Suprapubic skin (tissue), 4 donors: ENCODE measurements around the gene DSCAM. TPM values are rescaled to one million over a fixed set of nuclear protein-coding genes. Genes with fewer than 3 reads are reported as not detected.

ENCODE experiments used
- DNase-seq, 2 donors: peaks; one replicate each; pipeline ENCODE4 v3.0.0-alpha.2; 2019; ENCODE audit warnings: low spot score in 2 of 2
- H3K27ac ChIP-seq: fragments of 200-600 bp; sonication (generic); one replicate; pipeline ENCODE4 v1.5.1; 2019
- H3K27me3 ChIP-seq: fragments of 200-600 bp; sonication (generic); one replicate; pipeline ENCODE4 v1.5.1; 2019
- H3K36me3 ChIP-seq: fragments of 200-600 bp; sonication (generic); one replicate; pipeline ENCODE4 v1.5.1; 2019
- H3K4me1 ChIP-seq: fragments of 200-600 bp; sonication (generic); one replicate; pipeline ENCODE4 v1.5.1; 2019
- H3K4me3 ChIP-seq: fragments of 200-600 bp; sonication (generic); one replicate; pipeline ENCODE4 v1.5.1; 2019; ENCODE audit warnings: mild to moderate bottlenecking
- H3K9me3 ChIP-seq: fragments of 200-600 bp; sonication (generic); one replicate; pipeline ENCODE4 v1.5.1; 2019
- EP300 ChIP-seq: sonication (generic); formaldehyde crosslinking; IDR thresholded peaks from one replicate; pipeline ENCODE4 v1.6.1; 2017; ENCODE audit warnings: antibody characterized with exemption
- POLR2A ChIP-seq, 2 donors: fragments of 450-650 bp; IDR thresholded peaks; one replicate each; pipeline ENCODE4 v1.6.1; 2017; ENCODE audit warnings: antibody characterized with exemption in 2 of 2, mild to moderate bottlenecking in 2 of 2, moderate library complexity in 2 of 2
- POLR2AphosphoS5 ChIP-seq, 3 donors: sonication (generic); formaldehyde crosslinking; IDR thresholded peaks; one replicate each; pipeline ENCODE4 v1.6.1; 2017; ENCODE audit warnings: antibody characterized with exemption in 3 of 3
- WGBS: methylation state at CpG from one replicate; pipeline ENCODE4 v1.1.5; 2018; 5-methylcytosine and 5-hydroxymethylcytosine counted together
- total RNA-seq, 4 donors: library from RNA; depleted of rRNA; stranded (reverse); fragments of >200 nt; gene quantifications; one replicate each; pipeline ENCODE4 v1.1.0, GENCODE V29; 2016
- TF ChIP-seq, protein P1 (sequence below), 2 donors: fragments of 200-600 bp in 1 of 2; fragments of 450-650 bp in 1 of 2; sonication (generic) in 1 of 2; IDR thresholded peaks; one replicate each; pipeline ENCODE4 v1.5.1; 2016 to 2019; ENCODE audit warnings: antibody characterized with exemption in 2 of 2, mild to moderate bottlenecking in 1 of 2, moderate library complexity in 1 of 2

Gene DSCAM
- total RNA-seq, 4 donors from 2014 or later, result 0.08 TPM; not detected in 3

DNA sequence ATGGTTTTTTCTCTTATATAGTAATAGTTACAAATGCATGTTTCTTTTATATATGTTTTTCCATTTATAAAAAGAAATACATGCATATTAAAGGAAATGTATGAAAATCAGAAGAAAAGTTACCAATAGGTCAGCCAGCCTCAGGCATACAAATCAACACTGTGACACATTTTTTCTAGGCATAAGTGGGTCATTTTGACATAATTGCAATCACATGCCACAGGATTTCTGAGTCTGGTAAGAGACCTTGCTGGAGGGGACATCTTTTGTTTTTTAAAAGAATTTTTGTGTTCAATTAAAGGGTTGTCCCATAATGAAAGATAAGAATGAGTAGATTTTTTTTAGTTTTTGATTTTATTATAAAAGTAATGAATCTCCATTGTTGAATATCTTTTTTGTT lies 506.6 kb downstream of the DSCAM start:
- H3K9me3 ChIP-seq, result no peaks in the 10 kb centered on the region
- no peak overlapping the region for H3K27ac ChIP-seq
- TF ChIP-seq POLR2A (IDR thresholded peaks at IDR 0.05), result no peak
- no peak for TF ChIP-seq POLR2AphosphoS5 (IDR thresholded peaks at IDR 0.05)
- TF ChIP-seq EP300, result no peak
- TF ChIP-seq, protein P1, sequence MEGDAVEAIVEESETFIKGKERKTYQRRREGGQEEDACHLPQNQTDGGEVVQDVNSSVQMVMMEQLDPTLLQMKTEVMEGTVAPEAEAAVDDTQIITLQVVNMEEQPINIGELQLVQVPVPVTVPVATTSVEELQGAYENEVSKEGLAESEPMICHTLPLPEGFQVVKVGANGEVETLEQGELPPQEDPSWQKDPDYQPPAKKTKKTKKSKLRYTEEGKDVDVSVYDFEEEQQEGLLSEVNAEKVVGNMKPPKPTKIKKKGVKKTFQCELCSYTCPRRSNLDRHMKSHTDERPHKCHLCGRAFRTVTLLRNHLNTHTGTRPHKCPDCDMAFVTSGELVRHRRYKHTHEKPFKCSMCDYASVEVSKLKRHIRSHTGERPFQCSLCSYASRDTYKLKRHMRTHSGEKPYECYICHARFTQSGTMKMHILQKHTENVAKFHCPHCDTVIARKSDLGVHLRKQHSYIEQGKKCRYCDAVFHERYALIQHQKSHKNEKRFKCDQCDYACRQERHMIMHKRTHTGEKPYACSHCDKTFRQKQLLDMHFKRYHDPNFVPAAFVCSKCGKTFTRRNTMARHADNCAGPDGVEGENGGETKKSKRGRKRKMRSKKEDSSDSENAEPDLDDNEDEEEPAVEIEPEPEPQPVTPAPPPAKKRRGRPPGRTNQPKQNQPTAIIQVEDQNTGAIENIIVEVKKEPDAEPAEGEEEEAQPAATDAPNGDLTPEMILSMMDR (IDR thresholded peaks at IDR 0.05), result no peak
- no peaks in the 10 kb centered on the region for H3K27me3 ChIP-seq
- DNase-seq, result no peak
- no peaks in the 10 kb centered on the region for H3K36me3 ChIP-seq
- H3K4me1 ChIP-seq, result no peaks in the 10 kb centered on the region
- H3K4me3 ChIP-seq, result no peak overlapping the region

GRCh38 chr21:40339050-40339449 lies 507.9 kb downstream of the DSCAM start:
- Histone ChIP-seq H3K27ac (no peak overlapping the region), H3K36me3 (no peaks in the 10 kb centered on the region), H3K4me3 (no peak overlapping the region), H3K27me3 (no peaks in the 10 kb centered on the region), H3K9me3 (no peaks in the 10 kb centered on the region), H3K4me1 (no peaks in the 10 kb centered on the region)
- 92% methylated on average over 18 of the region's 18 CpGs for WGBS
- no peak for DNase-seq
- TF ChIP-seq, protein P1 (IDR thresholded peaks at IDR 0.05), result no peak
- no peak for TF ChIP-seq EP300
- no peak for TF ChIP-seq POLR2AphosphoS5 (IDR thresholded peaks at IDR 0.05)
- no peak for TF ChIP-seq POLR2A (IDR thresholded peaks at IDR 0.05)

DNA sequence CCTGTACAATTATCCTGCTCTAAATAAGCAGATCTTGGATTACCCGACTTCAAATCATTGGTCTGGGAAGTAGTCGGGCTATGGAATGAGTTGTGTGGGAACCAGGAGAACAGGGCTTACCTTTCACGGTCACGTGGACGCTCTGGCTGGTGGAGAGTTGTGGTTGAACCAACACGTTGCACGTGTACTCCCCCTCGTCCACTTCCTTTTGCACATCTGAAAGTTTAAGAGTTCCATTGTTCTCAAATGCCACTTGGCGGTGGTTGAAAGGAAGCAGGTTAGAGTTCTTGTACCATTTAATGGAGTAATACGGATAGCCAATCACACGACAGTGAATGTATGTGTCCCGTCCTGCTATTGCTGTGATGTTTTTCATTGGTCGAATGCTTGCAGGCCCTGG lies 509.0 kb downstream of the DSCAM start:
- WGBS, result 88% methylated on average over 13 of the region's 13 CpGs
- Histone ChIP-seq H3K27ac (no peak overlapping the region), H3K27me3 (no peaks in the 10 kb centered on the region), H3K36me3 (no peaks in the 10 kb centered on the region), H3K9me3 (no peaks in the 10 kb centered on the region), H3K4me1 (no peaks in the 10 kb centered on the region), H3K4me3 (no peak overlapping the region)
- DNase-seq, result no peak
- TF ChIP-seq, protein P1 (IDR thresholded peaks at IDR 0.05), result no peak

DNA sequence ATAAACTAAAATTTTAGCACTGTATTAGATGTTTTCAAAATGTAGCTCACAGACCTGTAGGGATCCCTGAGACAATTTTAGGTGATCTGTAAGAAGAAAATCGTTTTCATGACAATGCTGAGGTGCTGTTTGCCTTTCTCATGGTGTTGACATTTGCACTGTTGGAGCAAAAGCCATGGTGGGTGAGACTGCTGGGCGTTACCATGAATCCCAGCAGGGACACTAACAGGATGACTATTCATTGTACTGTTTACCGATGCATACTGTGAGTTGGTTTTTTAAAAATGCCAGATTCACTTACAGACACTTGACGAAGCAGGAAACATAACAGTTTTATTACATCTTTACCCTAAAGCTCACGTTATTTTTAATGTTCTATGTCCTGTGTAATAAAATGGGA lies 511.3 kb downstream of the DSCAM start:
- TF ChIP-seq POLR2AphosphoS5 (IDR thresholded peaks at IDR 0.05), result no peak
- TF ChIP-seq, protein P1 (IDR thresholded peaks at IDR 0.05), result no peak
- no peak for TF ChIP-seq EP300
- no peak for TF ChIP-seq POLR2A (IDR thresholded peaks at IDR 0.05)
- no peaks in the 10 kb centered on the region for H3K4me1 ChIP-seq
- no peaks in the 10 kb centered on the region for H3K36me3 ChIP-seq
- no peak for DNase-seq
- H3K9me3 ChIP-seq, result no peaks in the 10 kb centered on the region
- H3K27me3 ChIP-seq, result no peaks in the 10 kb centered on the region
- WGBS, result 21% methylated on average over 5 of the region's 5 CpGs
- no peak overlapping the region for H3K27ac ChIP-seq
- H3K4me3 ChIP-seq, result no peak overlapping the region

DNA sequence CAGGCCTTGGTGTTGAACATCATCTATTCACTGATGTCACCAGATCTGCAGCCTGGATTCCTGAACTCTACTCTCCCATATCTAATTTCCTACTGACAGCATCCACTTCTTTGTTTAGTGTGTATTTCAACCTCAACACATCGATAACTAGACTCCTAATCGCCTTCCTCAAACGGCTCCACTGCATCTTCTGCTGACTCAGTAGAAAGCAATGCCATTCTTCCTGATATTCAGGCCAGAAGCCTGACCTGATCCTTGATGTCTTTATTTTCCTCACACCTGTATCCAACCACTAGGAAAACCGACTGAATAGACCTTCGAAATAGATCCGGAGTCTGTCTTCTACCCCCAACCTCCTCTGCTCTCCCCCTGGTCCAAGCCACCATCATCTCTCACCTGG lies 512.8 kb downstream of the DSCAM start:
- H3K27me3 ChIP-seq, result no peaks in the 10 kb centered on the region
- 89% methylated on average over 6 of the region's 6 CpGs for WGBS
- TF ChIP-seq, protein P1 (IDR thresholded peaks at IDR 0.05), result no peak
- no peak for TF ChIP-seq EP300
- TF ChIP-seq POLR2A (IDR thresholded peaks at IDR 0.05), result no peak
- TF ChIP-seq POLR2AphosphoS5 (IDR thresholded peaks at IDR 0.05), result no peak

More for the DNA sequence above, 512.8 kb downstream of the DSCAM start:
- Histone ChIP-seq H3K4me3 (no peak overlapping the region), H3K4me1 (no peaks in the 10 kb centered on the region), H3K36me3 (no peaks in the 10 kb centered on the region), H3K9me3 (no peaks in the 10 kb centered on the region), H3K27ac (no peak overlapping the region)
- DNase-seq, result no peak
